Psoas muscle (tissue), 8 donors: Measurements from ENCODE around the gene MRPL14. TPM values are rescaled to one million over a fixed set of nuclear protein-coding genes. Genes with fewer than 3 reads are reported as not detected.
"Not testable (repeated sequence)": the region's sequence is repeated elsewhere in the genome, so short reads cannot be mapped to it uniquely, and the experiment has no call there.

Experiments used
- ATAC-seq, 4 donors: fragments of 200-7000 bp; cut with Tn5 transposase; one replicate each; pipeline ENCODE4 v1.9.1; 2020; ENCODE audit warnings: moderate library complexity in 3 of 4, mild to moderate bottlenecking in 2 of 4
- DNase-seq, 2 donors: peaks; one replicate each; pipeline ENCODE4 v3.0.0-alpha.2; 2020
- H3K27ac ChIP-seq: fragments of 200-600 bp; one replicate; pipeline ENCODE4 v1.8.0; 2022
- H3K27me3 ChIP-seq, 3 donors: fragments of 200-600 bp in 1 of 3; one replicate each; pipeline versions ENCODE4 v1.6.1 to v1.8.0; 2013 to 2022; ENCODE audit warnings: low read length in 2 of 3, mild to moderate bottlenecking in 2 of 3, moderate library complexity in 1 of 3; ENCODE audit not compliant: insufficient read depth in 3 of 3
- H3K36me3 ChIP-seq, 2 donors: fragments of 200-600 bp in 1 of 2; one replicate each; pipeline versions ENCODE4 v1.6.1 to v1.8.0; 2013 to 2022; ENCODE audit warnings: low read depth in 1 of 2, mild to moderate bottlenecking in 1 of 2, moderate library complexity in 1 of 2; ENCODE audit not compliant: insufficient read depth in 1 of 2
- H3K4me1 ChIP-seq: fragments of 200-600 bp; one replicate; pipeline ENCODE4 v1.8.0; 2022
- H3K4me3 ChIP-seq: fragments of 200-600 bp; one replicate; pipeline ENCODE4 v1.8.0; 2022; ENCODE audit warnings: mild to moderate bottlenecking
- H3K9me3 ChIP-seq: fragments of 200-600 bp; one replicate; pipeline ENCODE4 v1.8.0; 2022
- WGBS, 3 donors: extraction: QIAGEN DNeasy Blood & Tissue Kit; methylation state at CpG; one replicate each; pipeline versions ENCODE4 v1.1.6 to v1.1.7; 2013; 5-methylcytosine and 5-hydroxymethylcytosine counted together
- intact Hi-C, 2 donors: fragments of 100-400 bp; cut with DNase I; formaldehyde crosslinking; loops; one replicate each; pipeline versions ENCODE4 v1.11.0 to v1.14.2; 2022
- polyA plus RNA-seq, 3 donors: library from polyadenylated mRNA; stranded (reverse); fragments of 200-250 nt; gene quantifications; one replicate each; pipeline ENCODE4 v1.2.3, GENCODE V29; 2013
- total RNA-seq, 4 donors: library from RNA; stranded (reverse); fragmentation: NEBNext Ultra II Directional in 2 of 4; extraction: Animal tissue kit (Norgen Biotek cat#: 25700) in 2 of 4; gene quantifications; one replicate each; pipeline versions ENCODE4 v1.2.1 to v1.2.4, GENCODE V29; 2021 to 2023
- TF ChIP-seq, protein P1 (sequence below): fragments of 200-600 bp; IDR thresholded peaks from one replicate; pipeline ENCODE4 v1.8.0; 2022; ENCODE audit warnings: antibody characterized with exemption
- donor health status: healthy with polysubstance abuse.
- donor health status: DM: no; HTN: no; CAD: no; lungs with moderate emphysema.
- donor health status: Bipolar disorder and iron deficiency.
- donor health status: healthy.
- donor health status: DM: yes; HTN: yes; CAD: no.
- donor health status: DM: no; HTN: no; CAD: no.
- donor health status: DM: no; HTN: no; CAD: no.
- donor health status: DM: yes; HTN: yes; CAD: no.

MRPL14 gene
- total and polyA plus RNA-seq, 7 donors: 62.3 to 308 (median 166) TPM

DNA sequence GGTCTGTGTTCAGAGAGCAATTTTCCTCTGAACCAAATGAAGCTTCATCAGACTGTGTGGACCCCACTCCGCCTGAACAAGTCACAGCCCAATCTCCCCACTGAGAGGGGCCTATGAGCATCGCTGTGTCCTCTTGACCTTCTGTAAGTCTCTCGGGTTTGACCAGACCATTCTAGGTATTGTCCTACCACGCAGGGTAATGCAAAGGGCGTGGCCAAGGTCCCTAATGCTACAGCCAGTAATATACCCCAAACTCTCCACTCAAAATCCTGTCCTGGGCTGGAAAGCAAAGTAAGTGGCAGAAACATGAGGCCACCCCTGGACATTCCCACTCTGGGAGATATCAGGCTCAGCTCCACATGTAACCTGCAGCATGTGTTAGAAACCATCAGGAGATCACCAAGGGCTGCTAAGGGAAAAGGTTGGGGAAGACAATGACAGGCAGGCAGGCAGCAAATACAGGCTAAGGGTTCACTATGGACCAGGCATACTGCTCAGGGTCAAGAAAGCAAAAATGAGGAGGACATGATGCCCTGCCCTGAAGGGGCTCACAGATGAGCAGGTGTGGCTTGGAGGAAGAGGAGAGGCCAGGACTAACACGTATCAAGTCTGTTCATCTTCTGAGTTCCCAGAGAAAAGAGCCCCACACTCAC lies 33.4 kb downstream of the MRPL14 start:
- DNase-seq (no peak), ATAC-seq (no peak)
- H3K4me3 ChIP-seq: no peak overlapping the region
- peaks cover 0 to 18% of the 10 kb centered on the region in 2 donors for H3K36me3 ChIP-seq
- TF ChIP-seq, protein P1, sequence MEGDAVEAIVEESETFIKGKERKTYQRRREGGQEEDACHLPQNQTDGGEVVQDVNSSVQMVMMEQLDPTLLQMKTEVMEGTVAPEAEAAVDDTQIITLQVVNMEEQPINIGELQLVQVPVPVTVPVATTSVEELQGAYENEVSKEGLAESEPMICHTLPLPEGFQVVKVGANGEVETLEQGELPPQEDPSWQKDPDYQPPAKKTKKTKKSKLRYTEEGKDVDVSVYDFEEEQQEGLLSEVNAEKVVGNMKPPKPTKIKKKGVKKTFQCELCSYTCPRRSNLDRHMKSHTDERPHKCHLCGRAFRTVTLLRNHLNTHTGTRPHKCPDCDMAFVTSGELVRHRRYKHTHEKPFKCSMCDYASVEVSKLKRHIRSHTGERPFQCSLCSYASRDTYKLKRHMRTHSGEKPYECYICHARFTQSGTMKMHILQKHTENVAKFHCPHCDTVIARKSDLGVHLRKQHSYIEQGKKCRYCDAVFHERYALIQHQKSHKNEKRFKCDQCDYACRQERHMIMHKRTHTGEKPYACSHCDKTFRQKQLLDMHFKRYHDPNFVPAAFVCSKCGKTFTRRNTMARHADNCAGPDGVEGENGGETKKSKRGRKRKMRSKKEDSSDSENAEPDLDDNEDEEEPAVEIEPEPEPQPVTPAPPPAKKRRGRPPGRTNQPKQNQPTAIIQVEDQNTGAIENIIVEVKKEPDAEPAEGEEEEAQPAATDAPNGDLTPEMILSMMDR: no peak
- no peaks in the 10 kb centered on the region for H3K27me3 ChIP-seq
- no peaks in the 10 kb centered on the region for H3K9me3 ChIP-seq
- no peak overlapping the region for H3K27ac ChIP-seq
- intact Hi-C loops: loop anchor here in 1 of 2 donors (10.0 kb wide), 1 partner anchor 241 kb away; no protein-coding TSS in a partner anchor
- peaks cover 4% of the 10 kb centered on the region for H3K4me1 ChIP-seq
- WGBS, 3 donors: 87 to 91% (median 90%) methylated on average over 6 of the region's 6 CpGs

DNA sequence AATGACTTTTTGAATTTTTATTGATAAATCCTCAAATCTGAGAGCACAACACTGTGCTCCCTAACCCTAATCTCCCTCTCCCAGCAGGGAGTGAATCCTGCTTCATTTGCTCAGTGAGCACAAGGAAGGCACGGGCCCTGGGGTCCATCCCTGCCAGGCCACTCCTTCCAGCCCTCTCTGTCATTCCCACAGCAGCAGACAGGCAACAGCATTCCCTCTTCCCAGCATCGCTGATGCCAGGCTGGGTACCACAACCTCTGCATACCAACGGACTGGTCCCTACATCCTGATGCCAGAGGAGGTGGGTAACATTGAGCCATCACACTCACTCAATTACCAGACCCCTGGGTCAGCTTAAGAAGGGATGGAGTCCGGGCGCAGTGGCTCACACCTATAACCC lies 34.2 kb downstream of the MRPL14 start:
- no peak overlapping the region for H3K4me3 ChIP-seq
- H3K27me3 ChIP-seq: no peaks in the 10 kb centered on the region
- WGBS, 3 donors: 81 to 88% (median 85%) methylated on average over 5 of the region's 5 CpGs
- H3K36me3 ChIP-seq: peaks cover 0 to 18% of the 10 kb centered on the region in 2 donors
- TF ChIP-seq, protein P1: no peak
- H3K27ac ChIP-seq: no peak overlapping the region
- ATAC-seq (no peak), DNase-seq (no peak)
- peaks cover 3% of the 10 kb centered on the region for H3K4me1 ChIP-seq
- intact Hi-C loops: loop anchor here in 1 of 2 donors (10.0 kb wide), 1 partner anchor 242 kb away; no protein-coding TSS in a partner anchor
- no peaks in the 10 kb centered on the region for H3K9me3 ChIP-seq

DNA sequence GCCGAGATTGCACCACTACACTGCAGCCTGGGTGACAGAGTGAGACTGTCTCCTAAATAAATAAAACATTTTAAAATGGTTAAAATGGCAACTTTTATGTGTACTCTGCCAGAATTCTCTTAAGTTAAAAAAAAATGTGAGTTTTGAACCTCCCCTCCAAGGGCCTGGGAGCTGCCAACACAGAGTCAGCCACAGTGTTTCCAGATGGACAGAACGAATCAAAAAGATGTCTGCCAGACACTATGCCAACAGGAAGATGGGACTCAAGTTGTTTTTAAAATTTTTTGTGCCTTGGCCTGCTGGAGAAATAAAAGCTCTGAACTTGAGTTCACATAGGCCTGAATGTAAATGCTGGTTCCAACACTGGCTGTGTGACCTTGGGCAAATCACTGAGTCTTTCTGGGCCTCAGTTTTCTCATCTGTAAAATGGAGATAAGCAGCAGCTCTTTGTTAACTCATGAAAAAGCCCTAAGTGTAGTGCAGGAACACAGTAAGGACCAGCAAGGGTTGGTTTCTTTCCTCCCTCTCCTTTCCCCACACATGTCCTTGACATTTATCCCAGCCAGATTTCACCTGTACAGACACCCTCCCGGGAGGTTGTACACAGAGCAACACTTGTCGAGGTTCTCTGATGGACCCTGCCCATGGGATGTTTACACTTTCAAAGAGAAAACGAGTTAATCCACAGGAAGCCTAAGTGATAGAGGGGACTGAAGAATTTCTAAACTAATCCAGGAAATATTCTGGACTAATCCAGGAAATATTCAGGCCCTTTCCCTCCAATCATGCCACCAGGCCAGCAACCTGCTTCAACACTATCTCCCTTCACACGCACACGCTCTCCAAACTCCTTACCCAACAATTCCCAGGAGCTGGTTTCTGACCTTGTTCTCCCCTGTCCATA lies 35.0 kb downstream of the MRPL14 start:
- intact Hi-C loops: loop anchor here in 1 of 2 donors (10.0 kb wide), 1 partner anchor 243 kb away; no protein-coding TSS in a partner anchor
- no peaks in the 10 kb centered on the region for H3K27me3 ChIP-seq
- H3K9me3 ChIP-seq: no peaks in the 10 kb centered on the region
- WGBS, 3 donors: 80 to 83% (median 83%) methylated on average over 7 of the region's 7 CpGs
- no peak for ATAC-seq
- peaks cover 0 to 18% of the 10 kb centered on the region in 2 donors for H3K36me3 ChIP-seq
- TF ChIP-seq, protein P1: no peak
- peaks cover 4% of the 10 kb centered on the region for H3K4me1 ChIP-seq
- H3K27ac ChIP-seq: no peak overlapping the region
- H3K4me3 ChIP-seq: no peak overlapping the region
- no peak for DNase-seq

DNA sequence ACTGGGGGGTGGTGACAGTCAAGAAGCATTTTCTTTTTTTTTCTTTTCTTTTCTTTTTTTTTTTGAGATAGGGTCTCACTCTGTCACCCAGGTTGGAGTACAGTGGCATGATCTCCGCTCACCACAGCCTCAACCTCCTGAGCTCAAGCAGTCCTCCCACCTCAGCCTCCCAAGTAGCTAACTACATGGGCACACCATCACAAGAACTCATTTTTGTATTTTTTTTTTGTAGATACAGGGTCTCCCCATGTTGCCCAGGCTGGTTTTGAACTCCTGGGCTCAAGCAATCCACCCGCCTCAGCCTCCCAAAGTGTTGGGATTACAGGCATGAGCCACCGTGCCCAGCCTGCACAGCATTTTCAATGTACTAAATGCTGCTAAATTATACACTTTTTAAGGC lies 35.9 kb downstream of the MRPL14 start:
- H3K4me3 ChIP-seq, H3K27me3 ChIP-seq, ATAC-seq, DNase-seq, H3K27ac ChIP-seq, H3K9me3 ChIP-seq: not testable (repeated sequence)
- Histone ChIP-seq H3K4me1 (peaks cover 11% of the 10 kb centered on the region), H3K36me3 (peaks cover 0 to 18% of the 10 kb centered on the region in 2 donors)
- WGBS, 3 donors: 84 to 96% (median 87%) methylated on average over 3 of the region's 3 CpGs
- intact Hi-C loops: loop anchor here in 1 of 2 donors (10.0 kb wide), 1 partner anchor 243 kb away; no protein-coding TSS in a partner anchor

DNA sequence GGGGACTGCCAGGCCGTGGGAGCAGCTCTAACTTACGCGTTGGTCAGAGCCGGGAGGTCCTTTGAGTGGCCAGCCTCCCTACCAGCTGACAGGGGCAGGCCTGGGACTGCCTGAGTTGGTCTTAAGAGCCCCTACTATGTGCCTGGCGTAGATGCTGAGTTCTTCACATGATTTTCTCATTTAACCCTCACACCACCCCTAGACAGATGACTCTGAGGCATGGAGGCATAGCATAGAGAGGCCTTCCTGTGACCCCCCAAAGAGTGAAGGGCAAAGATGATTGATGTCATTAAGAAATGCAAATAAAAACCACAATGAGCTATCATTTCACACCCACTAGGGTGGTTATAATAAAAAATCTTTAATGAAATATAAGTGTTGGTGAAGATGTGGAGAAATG lies 36.8 kb downstream of the MRPL14 start:
- DNase-seq (no peak), ATAC-seq (no peak)
- Histone ChIP-seq H3K27ac (no peak overlapping the region), H3K27me3 (no peaks in the 10 kb centered on the region), H3K4me3 (no peak overlapping the region), H3K9me3 (no peaks in the 10 kb centered on the region), H3K36me3 (peaks cover 0 to 18% of the 10 kb centered on the region in 2 donors), H3K4me1 (peaks cover 11% of the 10 kb centered on the region)
- intact Hi-C loops: loop anchor here in 1 of 2 donors (10.0 kb wide), 1 partner anchor 244 kb away; no protein-coding TSS in a partner anchor
- TF ChIP-seq, protein P1: no peak
- WGBS, 3 donors: 84 to 98% (median 92%) methylated on average over 4 to 5 of the region's 5 CpGs
